Measurements from ENCODE around the gene TRAPPC2L. TPM values are rescaled to one million over a fixed set of nuclear protein-coding genes. Genes with fewer than 3 reads are reported as not detected.

The TRAPPC2L gene
- total RNA-seq, 1 donor from 2014 or later, result 48.3 TPM

GRCh38 chr16:88844419-88845036 is 12.4 kb upstream of the TRAPPC2L start:
- TF ChIP-seq CTCF (conservative IDR thresholded peaks at IDR 0.05; ENCODE audit: low read depth, low read length), result peak; percentile 7
- no peak overlapping the region for H3K4me3 ChIP-seq (ENCODE audit: low read depth, low read length)
- DNase-seq (ENCODE audit: low read depth), result no peak

GRCh38 chr16:88846088-88846487 is 10.8 kb upstream of the TRAPPC2L start:
- H3K4me3 ChIP-seq (ENCODE audit: low read depth, low read length), result no peak overlapping the region
- no peak for DNase-seq (ENCODE audit: low read depth)
- no peak for TF ChIP-seq CTCF (conservative IDR thresholded peaks at IDR 0.05; ENCODE audit: low read depth, low read length)

GRCh38 chr16:88847654-88848053 is 9.3 kb upstream of the TRAPPC2L start:
- no peak overlapping the region for H3K4me3 ChIP-seq (ENCODE audit: low read depth, low read length)
- TF ChIP-seq CTCF (conservative IDR thresholded peaks at IDR 0.05; ENCODE audit: low read depth, low read length), result no peak
- no peak for DNase-seq (ENCODE audit: low read depth)

- no peak for DNase-seq (ENCODE audit: low read depth)
- no peak overlapping the region for H3K4me3 ChIP-seq (ENCODE audit: low read depth, low read length)
- TF ChIP-seq CTCF (conservative IDR thresholded peaks at IDR 0.05; ENCODE audit: low read depth, low read length), result no peak
Measured at GRCh38 chr16:88848557-88848956, 8.4 kb upstream of the TRAPPC2L start.

- H3K4me3 ChIP-seq (ENCODE audit: low read depth, low read length), result no peak overlapping the region
- DNase-seq (ENCODE audit: low read depth), result no peak
- TF ChIP-seq CTCF (conservative IDR thresholded peaks at IDR 0.05; ENCODE audit: low read depth, low read length), result no peak
Measured at GRCh38 chr16:88850531-88851199, 6.3 kb upstream of the TRAPPC2L start.

GRCh38 chr16:88851616-88852015 is 5.3 kb upstream of the TRAPPC2L start:
- TF ChIP-seq CTCF (conservative IDR thresholded peaks at IDR 0.05; ENCODE audit: low read depth, low read length), result no peak
- H3K4me3 ChIP-seq (ENCODE audit: low read depth, low read length), result no peak overlapping the region
- no peak for DNase-seq (ENCODE audit: low read depth)
